HCT116 (cell line): ENCODE data around the gene NAA16. TPM values are rescaled to one million over a fixed set of nuclear protein-coding genes. Genes with fewer than 3 reads are reported as not detected.

Source experiments
- ATAC-seq: fragments of 200-7000 bp; cut with Tn5 transposase; 2 replicates; pipeline ENCODE4 v1.9.1; 2020; ENCODE audit warnings: mild to moderate bottlenecking, moderate library complexity
- BruUV-seq: library from RNA; stranded (reverse); fragments of 400-500 nt; replicated peaks from 2 replicates; lab custom pipeline; 2021; lab: Mats Ljungman, UMichigan
- CTCF ChIA-PET: fragments of 300-600 bp; sonication (Branson Sonifier 250); formaldehyde crosslinking; loops from one replicate; lab custom pipeline; 2021; ENCODE audit warnings: antibody characterized with exemption; lab: Charles Lee
- POLR2A ChIA-PET: fragments of 300-600, 350-600 bp; sonication (Branson Sonifier 250); formaldehyde crosslinking; loops from one replicate; lab custom pipeline; 2021; ENCODE audit warnings: antibody characterized with exemption; lab: Charles Lee
- RAD21 ChIA-PET, 2 experiments: fragments of 300-600 bp; sonication (Branson Sonifier 250); formaldehyde crosslinking; loops; one replicate each; lab custom pipeline; 2023; ENCODE audit warnings: low total read pairs in 2 of 2; ENCODE audit not compliant: uncharacterized antibody in 2 of 2, unreplicated experiment in 2 of 2, low non-redundant PET in 1 of 2; lab: Charles Lee
- DNase-seq: peaks from one replicate; pipeline ENCODE4 v3.0.0-alpha.2; 2010; ENCODE audit warnings: low read depth, low spot score
- H2AFZ ChIP-seq: fragments of 200-600 bp; shearing (Covaris generic), sonication (generic); 2 replicates; pipeline ENCODE4 v1.6.1; 2017; ENCODE audit warnings: low read depth, mixed run types, mixed read lengths, antibody characterized with exemption, low read length; ENCODE audit not compliant: poor library complexity, severe bottlenecking
- H3K27ac ChIP-seq: 2 replicates; pipeline ENCODE4 v1.5.1; 2012; ENCODE audit warnings: low read depth, low read length
- H3K27me3 ChIP-seq: fragments of 200-600 bp; sonication (generic); 2 replicates; pipeline ENCODE4 v1.6.1; 2016; ENCODE audit warnings: mixed run types, low read length, mixed read lengths; ENCODE audit not compliant: insufficient read depth
- H3K36me3 ChIP-seq, 2 experiments: fragments of 200-500 bp in 1 of 2; fragments of 200-600 bp in 1 of 2; sonication (Bioruptor generic) in 1 of 2; sonication (generic) in 1 of 2; 2 replicates each; pipeline versions ENCODE4 v1.5.1 to v1.6.1; 2014 to 2016; ENCODE audit warnings: low read length in 2 of 2, inconsistent platforms in 1 of 2, mixed read lengths in 1 of 2, mixed run types in 1 of 2; ENCODE audit not compliant: insufficient read depth in 2 of 2, control insufficient read depth in 1 of 2
- H3K4me1 ChIP-seq, 2 experiments: fragments of 200-600 bp in 1 of 2; sonication (generic) in 1 of 2; 2 replicates each; pipeline versions ENCODE4 v1.5.1 to v1.6.1; 2012 to 2017; ENCODE audit warnings: low read length in 2 of 2, inconsistent platforms in 1 of 2, mild to moderate bottlenecking in 1 of 2, mixed read lengths in 1 of 2, mixed run types in 1 of 2, moderate library complexity in 1 of 2; ENCODE audit not compliant: insufficient read depth in 2 of 2, control insufficient read depth in 1 of 2
- H3K4me2 ChIP-seq: fragments of 200-600 bp; sonication (generic); 2 replicates; pipeline ENCODE4 v1.6.1; 2017; ENCODE audit warnings: mixed run types, low read length, mixed read lengths
- H3K4me3 ChIP-seq, 2 experiments: fragments of 200-600 bp in 1 of 2; sonication (generic) in 1 of 2; replicated peaks in 1 of 2; 2 replicates each; pipeline ENCODE4 v1.5.1; 2011 to 2016; ENCODE audit warnings: low read length in 2 of 2, control low read depth in 1 of 2, low read depth in 1 of 2, mild to moderate bottlenecking in 1 of 2, mixed read lengths in 1 of 2, mixed run types in 1 of 2
- H3K79me2 ChIP-seq: fragments of 200-600 bp; sonication (generic); 2 replicates; pipeline ENCODE4 v1.6.1; 2017; ENCODE audit warnings: mild to moderate bottlenecking, mixed run types, low read length, moderate library complexity, mixed read lengths; ENCODE audit not compliant: insufficient read depth
- H3K9ac ChIP-seq: fragments of 200-600 bp; sonication (generic); 2 replicates; pipeline ENCODE4 v1.6.1; 2016; ENCODE audit warnings: low read length, mixed read lengths
- H3K9me2 ChIP-seq: fragments of 200-600 bp; sonication (generic), shearing (Covaris generic); 2 replicates; pipeline ENCODE4 v1.6.1; 2017; ENCODE audit warnings: mixed run types, mild to moderate bottlenecking, moderate library complexity; ENCODE audit not compliant: insufficient read depth
- H3K9me3 ChIP-seq, 2 experiments: fragments of 200-500 bp in 1 of 2; fragments of 200-600 bp in 1 of 2; sonication (Bioruptor generic) in 1 of 2; sonication (generic) in 1 of 2; 2 replicates each; pipeline ENCODE4 v1.6.1; 2014 to 2017; ENCODE audit warnings: low read length in 2 of 2, mixed read lengths in 2 of 2, inconsistent platforms in 1 of 2, low read depth in 1 of 2, mild to moderate bottlenecking in 1 of 2, mixed run types in 1 of 2, moderate library complexity in 1 of 2; ENCODE audit not compliant: control insufficient read depth in 1 of 2, insufficient read depth in 1 of 2
- H4K20me1 ChIP-seq: fragments of 200-600 bp; sonication (generic), shearing (Covaris generic); 2 replicates; pipeline ENCODE4 v1.6.1; 2017; ENCODE audit warnings: mixed run types, mild to moderate bottlenecking, moderate library complexity; ENCODE audit not compliant: insufficient read depth
- CEBPB ChIP-seq: IDR thresholded peaks from 2 replicates; pipeline ENCODE4 v1.6.1; 2012; ENCODE audit warnings: low read depth
- CTCF ChIP-seq, 3 experiments: fragments of 200-600 bp in 1 of 3; sonication (generic) in 1 of 3; IDR thresholded peaks in 2 of 3; conservative IDR thresholded peaks in 1 of 3; 2 replicates each; pipeline ENCODE4 v1.5.1; 2012 to 2017; ENCODE audit warnings: low read depth in 2 of 3, low read length in 2 of 3, antibody characterized with exemption in 1 of 3, borderline replicate concordance in 1 of 3, control low read depth in 1 of 3, mild to moderate bottlenecking in 1 of 3, mixed read lengths in 1 of 3, mixed run types in 1 of 3, moderate library complexity in 1 of 3; ENCODE audit not compliant: insufficient read depth in 1 of 3
- EGR1 ChIP-seq: IDR thresholded peaks from 2 replicates; pipeline ENCODE4 v1.6.1; 2012; ENCODE audit warnings: low read depth
- ELF1 ChIP-seq: IDR thresholded peaks from 2 replicates; pipeline ENCODE4 v1.6.1; 2012; ENCODE audit warnings: low read depth, borderline replicate concordance
- EZH2 ChIP-seq: fragments of 200-600 bp; sonication (generic); IDR thresholded peaks from 2 replicates; pipeline ENCODE4 v1.6.1; 2017; ENCODE audit warnings: antibody characterized with exemption, mixed run types
- POLR2AphosphoS5 ChIP-seq: IDR thresholded peaks from 2 replicates; pipeline ENCODE4 v1.6.1; 2011; ENCODE audit warnings: mild to moderate bottlenecking, low read depth, low read length, moderate library complexity
- RAD21 ChIP-seq: IDR thresholded peaks from 2 replicates; pipeline ENCODE4 v1.6.1; 2012; ENCODE audit warnings: low read depth, mild to moderate bottlenecking
- SP1 ChIP-seq: IDR thresholded peaks from 2 replicates; pipeline ENCODE4 v1.6.1; 2012; ENCODE audit warnings: low read depth
- SRF ChIP-seq: IDR thresholded peaks from 2 replicates; pipeline ENCODE4 v1.6.1; 2012; ENCODE audit warnings: low read depth
- YY1 ChIP-seq: IDR thresholded peaks from 2 replicates; pipeline ENCODE4 v1.6.1; 2011; ENCODE audit warnings: low read length, low read depth, moderate library complexity, mild to moderate bottlenecking; ENCODE audit not compliant: insufficient replicate concordance; ENCODE audit errors: extremely low read depth
- ZFX ChIP-seq: fragments of 450-650 bp; IDR thresholded peaks from 2 replicates; pipeline ENCODE4 v1.6.1; 2017
- ZNF274 ChIP-seq: fragments of 200-500 bp; sonication (Bioruptor generic); IDR thresholded peaks from 2 replicates; pipeline ENCODE4 v1.6.1; 2014; ENCODE audit warnings: mild to moderate bottlenecking, low read depth, low read length, inconsistent platforms
- intact Hi-C: fragments of 100-400 bp; cut with micrococcal nuclease; formaldehyde crosslinking; loops from 2 replicates; pipeline ENCODE4 v1.10.0; 2022
- total RNA-seq: library from RNA; stranded (reverse); gene quantifications from one replicate; pipeline ENCODE4 v1.2.1, GENCODE V29; 2021; ENCODE audit not compliant: unreplicated experiment

NAA16 gene
- total RNA-seq, 1 experiment from 2014 or later: 19.1 TPM

GRCh38 chr13:41263261-41263971, 47.7 kb upstream of the NAA16 start, which contains the start of gene MTRF1:
MTRF1 (minus strand) TSS chr13:41263576; CDS start chr13:41260907, 2,669 bp downstream.
- ChIA-PET CTCF (no interaction called here), RAD21 (no interaction called here), POLR2A (interaction anchor here (0.8 kb wide), 1 partner anchor 25 kb away, joined by 3 read pairs; no protein-coding TSS in a partner anchor)
- no TSS peak for BruUV-seq
- intact Hi-C loops: no loop called here
- Histone ChIP-seq H3K36me3 (peaks cover 0 to 6% of the 10 kb centered on the region in 2 experiments; a peak in 3 of 4 replicates), H3K27me3 (no peaks in the 10 kb centered on the region), H2AFZ (peak within 1 kb of the TSS; percentile 45), H3K79me2 (no peaks in the 10 kb centered on the region), H3K27ac (peak within 1 kb of the TSS; percentile 46), H3K9me3 (peaks cover 9 to 14% of the 10 kb centered on the region in 2 experiments), H3K4me2 (peak within 1 kb of the TSS; percentile 78), H3K9me2 (no peaks in the 10 kb centered on the region), H3K9ac (peak within 1 kb of the TSS; percentile 65), H3K4me3 (peak within 1 kb of the TSS; percentile 71 to 88), H3K4me1 (peaks cover 5 to 8% of the 10 kb centered on the region in 2 experiments; a peak in 1 of 4 replicates), H4K20me1 (0 out of 2 replicates have a peak, but pooled peaks cover 4% of the 10 kb centered on the region)
- peak; percentile 97 for ATAC-seq
- peak; percentile 75 for TF ChIP-seq ELF1
- peak; percentile 69 for TF ChIP-seq POLR2AphosphoS5
- TF ChIP-seq SRF: no peak; the same call in 1 of the 2 replicates
- TF ChIP-seq CTCF (IDR thresholded peaks at IDR 0.05 in 2 of 3, conservative IDR thresholded peaks at IDR 0.05 in 1 of 3; ENCODE audit: borderline replicate concordance in 1 of 3, insufficient read depth in 1 of 3, low read depth in 2 of 3, low read length in 2 of 3): no peak
- no peak for TF ChIP-seq CEBPB
- TF ChIP-seq RAD21: no peak
- no peak for TF ChIP-seq EZH2
- peak; percentile 26 for TF ChIP-seq YY1
- TF ChIP-seq ZFX: no peak
- no peak for TF ChIP-seq ZNF274
- no peak for TF ChIP-seq SP1
- peak; percentile 57 for TF ChIP-seq EGR1
- DNase-seq: peak; percentile 57
